Measurements from ENCODE around the gene NCOA4. TPM values are rescaled to one million over a fixed set of nuclear protein-coding genes. Genes with fewer than 3 reads are reported as not detected.
"Not testable (repeated sequence)": the region's sequence is repeated elsewhere in the genome, so short reads cannot be mapped to it uniquely, and the experiment has no call there.

Gene NCOA4
- total RNA-seq, 1 donor from 2014 or later, result 124 TPM

DNA sequence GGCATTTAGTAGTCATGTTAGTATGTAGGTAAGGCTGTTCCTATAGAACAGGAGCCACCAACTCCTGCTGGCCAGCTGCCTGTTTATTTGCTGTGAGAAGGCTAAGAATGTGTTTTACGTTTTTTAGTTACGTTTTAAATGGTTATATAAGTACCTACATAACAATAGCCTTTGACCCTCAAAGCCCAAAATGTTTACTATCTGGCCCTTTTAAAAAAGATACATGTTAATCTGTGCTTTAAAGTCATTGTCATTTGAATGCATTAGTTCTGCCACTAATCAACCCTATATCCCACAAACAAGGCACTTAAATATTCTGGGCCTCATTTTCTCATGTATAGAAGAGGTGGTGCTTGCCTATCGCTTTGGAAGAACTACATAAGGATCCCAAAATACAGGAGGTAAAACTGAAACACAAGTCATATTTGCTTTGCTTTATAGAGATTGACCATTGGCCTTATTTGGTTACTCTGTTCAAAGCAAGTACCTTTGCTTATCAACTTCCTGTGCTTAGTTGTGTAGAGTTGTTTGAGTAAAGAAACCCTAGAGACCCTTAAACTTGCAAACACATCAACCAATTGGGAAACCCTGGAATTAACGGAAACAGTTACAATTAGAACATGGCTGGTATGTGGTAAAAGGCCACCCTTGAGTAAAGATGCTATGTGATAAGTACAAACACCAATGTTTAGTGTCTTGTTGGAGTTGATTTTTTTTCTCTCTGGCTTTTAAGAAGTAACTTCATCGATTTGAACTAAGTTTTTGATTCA, 32.2 kb downstream of the NCOA4 start:
- intact Hi-C loops (cut with micrococcal nuclease), result no loop called here

DNA sequence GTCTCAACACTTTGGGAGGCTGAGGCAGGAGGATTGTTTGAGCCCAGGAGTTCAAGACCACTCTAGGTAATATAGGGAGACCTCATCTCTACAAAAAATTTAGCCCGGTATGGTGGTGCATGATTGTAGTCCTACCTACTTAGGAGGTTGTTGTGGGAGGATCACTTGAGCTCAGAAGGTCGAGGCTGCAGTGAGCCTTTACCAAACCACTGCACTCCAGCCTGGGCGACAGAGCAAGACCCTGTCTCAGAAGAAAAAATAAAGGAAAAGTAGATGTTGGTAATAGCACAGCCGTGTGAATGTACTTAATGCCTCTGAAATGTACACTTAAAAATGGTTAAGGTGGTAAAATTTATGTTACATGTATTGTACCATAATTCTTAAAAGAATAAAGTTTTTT, 32.9 kb downstream of the NCOA4 start:
- intact Hi-C loops (cut with micrococcal nuclease), result no loop called here

DNA sequence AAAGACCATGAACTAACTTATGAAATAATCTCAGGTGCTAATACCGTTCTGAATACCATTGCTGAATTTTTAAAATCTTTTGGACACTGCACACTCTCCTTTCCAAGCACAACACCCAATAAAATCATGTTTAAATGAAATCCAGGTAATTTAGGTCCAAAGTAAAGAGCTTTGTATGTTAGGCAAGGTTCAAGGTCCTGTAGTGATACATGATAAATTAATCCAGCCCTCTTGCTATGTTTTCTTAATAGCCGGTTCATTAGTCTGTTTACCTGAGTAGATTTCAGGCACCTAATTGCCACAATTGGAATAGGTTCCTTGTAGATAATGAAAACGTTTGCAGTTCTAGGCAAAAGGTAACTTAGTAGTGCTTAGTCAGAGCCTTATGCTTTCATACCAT, 44.8 kb downstream of the NCOA4 start:
- intact Hi-C loops (cut with micrococcal nuclease), result not testable (repeated sequence)

DNA sequence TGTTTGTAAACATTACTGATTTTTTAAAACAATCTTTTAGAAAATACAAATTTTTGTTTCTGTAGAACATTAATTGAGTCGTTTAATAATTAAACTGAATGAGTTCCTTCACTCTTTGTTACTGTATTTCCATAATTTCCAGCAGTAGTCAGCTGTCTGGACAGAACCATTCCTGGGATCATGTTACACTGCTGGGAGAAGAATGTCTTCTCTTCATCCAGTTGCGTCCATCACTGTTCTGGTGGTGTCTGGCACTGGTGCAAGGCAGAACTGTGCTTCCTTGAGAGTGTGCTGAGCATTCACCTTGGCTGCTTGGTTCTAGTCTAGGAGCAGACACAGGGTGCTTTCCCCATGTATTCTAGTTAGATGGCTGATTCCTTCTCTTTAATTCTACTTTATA, 46.0 kb downstream of the NCOA4 start:
- intact Hi-C loops (cut with micrococcal nuclease), result not testable (repeated sequence)

DNA sequence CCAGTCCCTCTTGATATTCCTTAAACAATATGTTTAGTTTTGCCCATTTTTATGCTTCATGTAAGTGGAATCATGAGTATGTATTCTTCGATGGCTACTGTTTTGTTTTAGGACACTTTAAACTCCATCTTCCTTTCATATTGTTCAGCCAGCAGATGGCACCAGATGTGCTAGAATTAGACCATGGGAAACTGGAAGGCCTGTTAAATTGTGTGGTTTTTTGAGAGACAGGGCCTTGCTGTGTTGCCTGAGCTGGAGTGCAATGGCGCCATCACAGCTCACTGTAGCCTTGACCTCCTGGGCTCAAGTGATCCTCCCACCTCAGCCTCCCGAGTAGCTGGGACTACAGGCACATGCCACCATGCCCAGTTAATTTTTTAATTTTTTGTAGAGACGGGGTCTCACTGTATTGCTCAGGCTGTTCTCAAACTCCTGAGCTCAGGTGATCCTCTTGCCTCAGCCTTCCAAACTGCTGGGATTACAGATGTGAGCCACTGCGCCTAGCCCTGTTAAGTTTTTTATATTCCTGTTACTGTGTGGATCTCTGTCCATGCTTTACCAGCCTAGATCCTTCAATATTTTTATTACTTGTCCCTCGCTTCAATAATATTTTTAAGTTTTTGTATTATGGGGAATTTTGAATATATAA, 46.8 kb downstream of the NCOA4 start:
- intact Hi-C loops (cut with micrococcal nuclease), result loop anchor here (1.0 kb wide), 2 partner anchors 45 to 246 kb away; no protein-coding TSS in a partner anchor

DNA sequence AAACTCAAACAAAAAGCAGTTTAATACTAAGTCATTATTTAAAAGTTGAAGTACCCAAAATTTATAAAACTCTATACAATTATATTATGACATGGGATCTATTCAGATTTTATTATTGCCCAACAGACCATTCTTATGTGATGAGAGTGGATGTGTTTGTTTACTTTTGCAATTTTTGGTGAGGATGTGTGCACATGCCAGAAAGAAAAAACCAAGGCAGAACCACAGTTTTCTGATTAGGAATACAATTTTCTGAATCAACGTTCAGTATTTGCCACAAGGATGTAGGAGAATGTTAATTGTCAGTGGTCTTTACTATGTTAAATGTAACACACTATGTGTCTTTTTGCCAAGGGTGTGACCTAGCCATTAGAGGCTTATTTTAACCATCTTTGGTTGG, 49.1 kb downstream of the NCOA4 start:
- intact Hi-C loops (cut with micrococcal nuclease), result not testable (repeated sequence)

DNA sequence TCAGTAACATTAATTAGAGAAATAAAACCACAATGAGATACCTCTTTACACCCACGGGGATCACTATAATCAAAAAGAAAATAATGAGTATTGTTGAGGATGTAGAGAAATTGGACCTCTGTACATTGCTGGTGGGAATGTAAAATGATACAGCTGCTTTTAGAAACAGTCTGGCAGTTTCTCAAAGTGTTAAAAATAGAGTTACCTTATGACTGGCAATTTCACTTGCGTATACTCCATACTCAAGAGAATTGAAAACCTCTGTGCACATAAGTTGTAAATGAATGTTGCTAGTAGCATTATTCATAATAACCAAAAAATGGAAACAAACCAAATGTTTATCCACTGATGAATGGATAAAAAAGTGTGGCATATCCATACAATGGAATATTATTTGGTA, 51.9 kb downstream of the NCOA4 start:
- intact Hi-C loops (cut with micrococcal nuclease), result loop anchor here (10.0 kb wide), 1 partner anchor 384 kb away; no protein-coding TSS in a partner anchor

DNA sequence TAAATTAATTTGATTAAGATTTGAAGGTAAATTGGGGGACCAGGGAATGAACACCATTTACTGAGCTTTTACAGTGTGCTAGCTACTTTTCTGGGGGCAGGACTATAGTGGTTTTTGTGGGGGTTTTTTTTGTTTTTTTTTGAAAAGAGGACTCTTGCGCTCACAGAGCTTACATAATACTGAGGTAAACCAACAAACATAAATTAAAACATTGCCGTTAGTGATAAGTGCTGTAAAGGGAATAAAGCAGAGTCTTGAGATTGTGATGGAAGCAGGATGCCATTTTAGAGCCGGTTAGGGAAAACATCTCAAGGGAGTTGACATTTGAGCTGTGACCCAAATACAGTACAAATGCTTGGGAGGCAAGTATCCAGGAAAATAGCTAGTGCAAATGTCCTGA, 56.4 kb downstream of the NCOA4 start:
- intact Hi-C loops (cut with micrococcal nuclease), result loop anchor here (10.0 kb wide), 1 partner anchor 379 kb away; no protein-coding TSS in a partner anchor

DNA sequence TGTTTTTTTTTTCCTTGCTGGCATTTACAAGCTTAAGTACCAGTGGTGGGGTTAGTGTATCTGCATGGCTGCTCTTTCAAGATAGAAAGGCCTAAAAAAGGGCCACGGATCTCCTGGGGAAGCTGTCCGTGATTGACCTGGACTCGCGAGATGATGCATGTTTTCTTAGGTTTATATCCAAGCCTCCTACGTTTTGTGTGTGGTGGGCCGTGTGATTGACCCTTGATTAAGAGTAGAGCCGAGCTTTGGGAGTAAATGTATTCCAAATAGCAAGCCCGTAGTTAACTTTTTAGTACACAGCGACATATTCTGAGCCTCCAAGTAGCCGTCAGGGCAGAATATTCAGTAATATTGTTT, 57.6 kb downstream of the NCOA4 start:
- intact Hi-C loops (cut with micrococcal nuclease), result loop anchor here (1.0 to 10.0 kb wide), 4 partner anchors 50 to 972 kb away; partner anchors contain the start of genes NCOA4 and ZNF22

DNA sequence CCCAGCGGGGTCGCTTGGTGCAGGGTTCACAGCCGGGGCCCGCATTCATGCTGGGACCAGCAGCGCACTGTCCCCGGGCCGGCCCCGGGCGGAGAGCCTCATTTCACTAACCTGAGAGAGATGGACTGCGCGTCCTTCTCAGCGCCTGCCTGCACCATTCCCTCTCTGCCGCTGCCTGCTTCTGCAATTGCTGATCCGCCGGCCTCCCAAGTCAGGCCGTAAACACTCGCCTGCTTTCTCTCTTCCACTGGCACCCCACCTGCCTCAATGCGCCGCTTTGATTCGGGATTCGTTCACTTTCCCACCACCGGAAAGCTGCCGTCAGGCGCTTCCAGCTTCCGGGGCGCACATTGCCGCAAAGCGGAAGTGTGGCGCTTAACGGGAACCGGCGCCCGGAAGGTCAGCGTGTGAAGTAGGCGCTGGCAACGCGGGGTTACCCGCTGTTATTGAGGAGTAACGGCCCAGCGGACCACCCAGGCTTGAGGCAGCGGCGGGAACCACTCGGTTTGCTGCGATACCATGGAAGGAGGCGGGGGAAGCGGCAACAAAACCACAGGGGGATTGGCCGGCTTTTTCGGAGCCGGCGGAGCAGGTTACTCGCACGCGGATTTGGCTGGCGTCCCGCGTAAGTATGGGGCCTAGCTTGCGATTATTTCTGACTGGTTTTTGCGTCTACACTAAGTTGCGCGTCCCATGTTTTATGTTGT, 58.2 kb downstream of the NCOA4 start, which contains the start of gene TIMM23:
Gene TIMM23 (plus strand): TSS at position 384 of the 707 bp plus-strand sequence. CDS start 136 bp downstream, at position 520.
- intact Hi-C loops (cut with micrococcal nuclease), result loop anchor here (1.0 to 10.0 kb wide), 4 partner anchors 51 to 971 kb away; partner anchors contain the start of genes NCOA4 and ZNF22

DNA sequence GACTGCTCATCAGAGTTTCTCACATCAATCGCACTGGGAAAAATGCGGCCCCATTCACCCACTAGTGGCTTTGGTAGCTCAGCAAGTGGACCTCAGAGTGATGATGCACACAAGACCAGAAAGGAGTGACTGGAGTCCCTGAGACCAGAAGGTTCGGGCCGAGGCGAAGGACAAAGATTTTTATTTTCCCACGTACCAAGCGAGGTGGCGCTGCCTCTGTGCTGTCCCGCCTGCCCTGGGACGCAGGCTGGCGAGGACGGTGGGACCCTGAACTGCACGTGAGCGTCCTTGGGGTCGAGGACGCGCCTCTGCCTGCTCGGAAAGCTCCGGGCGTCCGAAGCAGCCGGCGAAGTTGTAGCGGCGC, 58.7 kb downstream of the NCOA4 start:
- intact Hi-C loops (cut with micrococcal nuclease), result loop anchor here (1.0 to 10.0 kb wide), 4 partner anchors 51 to 971 kb away; partner anchors contain the start of genes NCOA4 and ZNF22

DNA sequence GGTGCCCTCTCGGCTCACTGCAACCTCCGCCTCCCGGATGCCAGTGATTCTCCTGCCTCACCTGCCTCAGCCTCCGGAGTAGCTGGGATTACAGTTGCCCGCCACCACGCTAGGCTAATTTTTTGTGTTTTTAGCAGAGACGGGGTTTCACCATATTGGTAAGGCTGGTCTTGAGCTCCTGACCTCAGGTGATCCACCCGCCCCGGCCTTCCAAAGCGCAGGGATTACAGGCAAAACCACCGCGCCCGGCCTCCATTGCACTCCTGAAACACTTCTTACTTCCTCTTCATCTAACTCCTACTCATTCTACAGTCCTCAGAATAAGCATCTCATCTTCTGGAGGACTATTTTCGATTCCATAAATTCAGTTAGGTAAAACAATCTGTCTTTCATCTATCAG, 59.4 kb downstream of the NCOA4 start:
- intact Hi-C loops (cut with micrococcal nuclease), result loop anchor here (10.0 kb wide), 1 partner anchor 376 kb away; no protein-coding TSS in a partner anchor

DNA sequence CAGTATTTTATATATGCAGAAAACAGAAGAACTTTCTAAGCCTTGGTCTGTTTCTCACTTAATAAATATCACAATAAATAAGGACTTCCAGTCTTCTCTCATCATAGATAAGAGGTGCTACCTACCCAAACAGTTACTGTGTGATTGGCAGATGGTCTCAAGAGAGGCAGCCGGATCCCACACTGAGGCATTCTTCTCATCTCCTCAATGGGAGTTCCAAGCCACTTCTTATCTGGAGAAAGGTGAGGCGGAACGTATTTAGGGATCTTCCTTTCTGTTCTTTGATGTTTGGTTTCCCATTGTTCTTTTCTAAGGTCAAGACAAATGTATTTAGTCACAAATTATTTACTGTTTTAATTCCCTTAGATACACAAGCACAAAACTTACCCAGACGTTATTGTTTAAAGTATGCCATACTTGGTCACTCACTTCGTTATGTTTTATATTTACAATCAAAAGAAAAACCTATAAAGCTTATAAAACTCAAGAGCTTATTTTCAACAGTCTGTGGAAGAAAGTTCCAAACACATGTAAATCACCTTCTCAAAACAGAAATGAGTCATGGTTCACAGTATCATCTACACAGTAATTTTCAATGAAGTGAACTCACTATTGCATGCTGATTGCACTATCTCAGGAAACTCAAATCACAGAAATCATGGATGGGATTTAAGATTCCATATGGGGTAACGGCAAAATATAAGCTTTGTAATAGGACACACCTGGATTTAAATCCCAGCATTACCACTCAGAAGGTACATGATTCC, 67.6 kb downstream of the NCOA4 start:
- intact Hi-C loops (cut with micrococcal nuclease), result not testable (repeated sequence)

DNA sequence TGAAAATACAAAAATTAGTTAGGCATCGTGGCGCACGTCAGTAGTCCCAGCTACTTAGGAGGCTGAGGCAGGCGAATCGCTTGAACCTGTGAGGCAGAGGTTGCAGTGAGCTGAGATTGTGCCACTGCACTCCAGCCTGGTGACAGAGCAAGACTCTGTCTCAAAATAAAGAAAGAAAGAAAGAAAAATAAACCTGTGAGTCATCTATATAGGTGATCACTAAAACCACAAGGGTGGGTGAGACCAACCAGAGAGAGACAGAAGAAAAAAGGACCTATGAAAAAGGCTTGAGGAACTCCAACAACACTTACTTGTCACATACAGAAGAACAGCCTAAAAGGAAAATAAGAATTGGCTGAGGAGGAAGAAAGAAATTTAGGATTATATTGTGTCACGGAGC, 72.5 kb downstream of the NCOA4 start:
- intact Hi-C loops (cut with micrococcal nuclease), result not testable (repeated sequence)

DNA sequence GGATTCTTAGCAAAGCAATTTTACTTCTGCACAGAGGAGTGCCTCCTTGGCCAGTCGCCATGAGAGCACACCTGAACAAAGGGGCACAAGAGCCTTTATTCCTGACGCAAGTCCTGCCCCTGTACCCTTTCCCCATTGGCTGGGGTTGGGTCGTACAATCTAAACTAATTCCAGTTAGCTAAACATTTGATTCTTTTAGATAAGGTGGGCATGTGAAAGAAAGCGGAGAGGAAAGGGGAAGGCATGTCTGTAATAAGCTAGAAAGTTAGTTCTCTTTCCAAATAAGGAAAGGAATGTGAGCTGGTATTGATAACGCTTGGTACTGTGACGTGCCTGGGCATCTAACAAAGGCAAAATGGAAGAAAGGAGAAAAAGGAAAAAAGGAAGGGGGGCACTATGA, 73.8 kb downstream of the NCOA4 start:
- intact Hi-C loops (cut with micrococcal nuclease), result not testable (repeated sequence)

Other genes with a start within 250 kb of the NCOA4 start
- 19.0 and 23.0 TPM in 2 replicates for gene AGAP4, start 183.1 kb downstream of the NCOA4 start, total RNA-seq
- gene TIMM23, start 58.1 kb downstream of the NCOA4 start, total RNA-seq, result 62.2 and 64.3 TPM in 2 replicates
- not detected in 2 replicates for gene MSMB, start 15.6 kb upstream of the NCOA4 start, total RNA-seq